Body of pancreas (tissue), 4 donors: Measurements from ENCODE around the gene MB21D2. TPM values are rescaled to one million over a fixed set of nuclear protein-coding genes. Genes with fewer than 3 reads are reported as not detected.
A peak's percentile ranks its signal among the peaks of the same experiment; 100 is the strongest.

Experiments
- ATAC-seq: fragments of 150-250 bp; one replicate; pipeline ENCODE4 v1.9.1; 2016
- DNase-seq, 4 donors: peaks; one replicate each; pipeline ENCODE4 v3.0.0-alpha.2; 2019
- H3K27ac ChIP-seq, 4 donors: fragments of 200-600 bp; sonication (generic); 1 replicate in 3 of 4; 2 replicates in 1 of 4; pipeline versions ENCODE4 v1.5.1 to v1.6.1; 2016 to 2019; ENCODE audit warnings: mild to moderate bottlenecking in 1 of 4, mixed read lengths in 1 of 4, moderate library complexity in 1 of 4
- H3K27me3 ChIP-seq, 2 donors: fragments of 200-600 bp; sonication (generic); one replicate each; pipeline ENCODE4 v1.6.0; 2016; ENCODE audit warnings: mild to moderate bottlenecking in 1 of 2
- H3K36me3 ChIP-seq, 2 donors: fragments of 200-600 bp; sonication (generic); replicated peaks in 1 of 2; 2 replicates each; pipeline ENCODE4 v1.5.1; 2016; ENCODE audit warnings: low read depth in 2 of 2; ENCODE audit not compliant: insufficient read depth in 1 of 2
- H3K4me1 ChIP-seq: fragments of 200-600 bp; sonication (generic); one replicate; pipeline ENCODE4 v1.6.0; 2016
- H3K4me3 ChIP-seq, 2 donors: fragments of 200-600 bp; sonication (generic); 1 replicate in 1 of 2; 2 replicates in 1 of 2; pipeline ENCODE4 v1.5.1; 2016 to 2019
- H3K9me3 ChIP-seq, 3 donors: fragments of 200-600 bp; sonication (generic); 1 replicate in 2 of 3; 2 replicates in 1 of 3; pipeline ENCODE4 v1.5.1; 2016
- CTCF ChIP-seq, 7 experiments: fragments of 450-650 bp in 4 of 7; fragments of 200-600 bp in 3 of 7; sonication (generic) in 3 of 7; IDR thresholded peaks; one replicate each; pipeline ENCODE4 v1.5.1; 2016 to 2019; ENCODE audit warnings: antibody characterized with exemption in 7 of 7
- POLR2A ChIP-seq, 3 donors: fragments of 450-650 bp; IDR thresholded peaks; one replicate each; pipeline ENCODE4 v1.6.1; 2016; ENCODE audit warnings: antibody characterized with exemption in 3 of 3, mild to moderate bottlenecking in 2 of 3
- WGBS, 2 donors: methylation state at CpG; one replicate each; pipeline ENCODE4 v1.1.5; 2017; 5-methylcytosine and 5-hydroxymethylcytosine counted together
- intact Hi-C: fragments of 100-400 bp; cut with DNase I; formaldehyde crosslinking; loops from one replicate; pipeline ENCODE4 v1.15.1; 2023
- total RNA-seq, 2 donors: library from RNA; depleted of rRNA; stranded (reverse); fragments of >200 nt; gene quantifications; one replicate each; pipeline ENCODE4 v1.1.0, GENCODE V29; 2016

The MB21D2 gene
- total RNA-seq, 2 donors from 2014 or later, result 0.66 to 1.8 TPM

GRCh38 chr3:192879346-192880031 lies 38.2 kb downstream of the MB21D2 start:
- peaks cover 17% of the 10 kb centered on the region for H3K4me1 ChIP-seq
- no peak overlapping the region for H3K4me3 ChIP-seq
- H3K27me3 ChIP-seq, result no peaks in the 10 kb centered on the region
- TF ChIP-seq POLR2A (IDR thresholded peaks at IDR 0.05), result no peak
- no peak for TF ChIP-seq CTCF (IDR thresholded peaks at IDR 0.05)
- DNase-seq, result peak in 2 of 4 donors; percentile 12 to 18
- WGBS, 2 donors, result 57 to 62% methylated on average over 8 of the region's 8 CpGs
- peak; percentile 82 for ATAC-seq
- peak overlapping the region in 1 of 4 donors; percentile 43 for H3K27ac ChIP-seq
- H3K9me3 ChIP-seq, result no peaks in the 10 kb centered on the region
- intact Hi-C loops, result no loop called here
- H3K36me3 ChIP-seq, result no peaks in the 10 kb centered on the region

GRCh38 chr3:192875971-192876565 lies 41.6 kb downstream of the MB21D2 start:
- no peaks in the 10 kb centered on the region for H3K9me3 ChIP-seq
- ATAC-seq (no peak), DNase-seq (no peak)
- H3K4me1 ChIP-seq, result peaks cover 17% of the 10 kb centered on the region
- 82 to 84% methylated on average over 3 of the region's 3 CpGs for WGBS, 2 donors
- H3K4me3 ChIP-seq, result no peak overlapping the region
- no peaks in the 10 kb centered on the region for H3K36me3 ChIP-seq
- intact Hi-C loops, result no loop called here
- no peak for TF ChIP-seq POLR2A (IDR thresholded peaks at IDR 0.05)
- TF ChIP-seq CTCF (IDR thresholded peaks at IDR 0.05), result no peak
- no peak overlapping the region for H3K27ac ChIP-seq
- H3K27me3 ChIP-seq, result no peaks in the 10 kb centered on the region

GRCh38 chr3:192870822-192871221 lies 46.8 kb downstream of the MB21D2 start:
- no peak for DNase-seq
- TF ChIP-seq POLR2A (IDR thresholded peaks at IDR 0.05) (no peak), CTCF (IDR thresholded peaks at IDR 0.05) (no peak)
- Histone ChIP-seq H3K27ac (no peak overlapping the region), H3K4me3 (no peak overlapping the region), H3K36me3 (no peaks in the 10 kb centered on the region), H3K4me1 (no peaks in the 10 kb centered on the region), H3K27me3 (no peaks in the 10 kb centered on the region), H3K9me3 (no peaks in the 10 kb centered on the region)
- intact Hi-C loops, result no loop called here
- ATAC-seq, result no peak
- WGBS, 2 donors, result 80 to 86% methylated on average over 5 of the region's 5 CpGs

- WGBS, 2 donors, result 89 to 94% methylated on average over 4 of the region's 4 CpGs
- H3K27me3 ChIP-seq, result no peaks in the 10 kb centered on the region
- no peaks in the 10 kb centered on the region for H3K9me3 ChIP-seq
- DNase-seq (no peak), ATAC-seq (peak; percentile 69)
- no peak for TF ChIP-seq CTCF (IDR thresholded peaks at IDR 0.05)
- no peak for TF ChIP-seq POLR2A (IDR thresholded peaks at IDR 0.05)
- H3K4me1 ChIP-seq, result no peaks in the 10 kb centered on the region
- H3K27ac ChIP-seq, result no peak overlapping the region
- no peak overlapping the region for H3K4me3 ChIP-seq
- H3K36me3 ChIP-seq, result no peaks in the 10 kb centered on the region
- intact Hi-C loops, result no loop called here
These were observed 48.3 kb downstream of the MB21D2 start for GRCh38 chr3:192869131-192870031.
